Tibial artery (tissue), 4 donors: ENCODE measurements around the gene SUGCT.
A peak's percentile ranks its signal among the peaks of the same experiment; 100 is the strongest.

Experiments used
- DNase-seq, 2 donors: peaks; one replicate each; pipeline ENCODE4 v3.0.0-alpha.2; 2019
- H3K27ac ChIP-seq, 2 donors: fragments of 200-600 bp; sonication (generic) in 1 of 2; 1 replicate in 1 of 2; 2 replicates in 1 of 2; pipeline ENCODE4 v1.5.1; 2018 to 2019; ENCODE audit warnings: mild to moderate bottlenecking in 1 of 2
- H3K27me3 ChIP-seq, 2 donors: fragments of 200-600 bp; sonication (generic) in 1 of 2; one replicate each; pipeline versions ENCODE4 v1.5.1 to v1.6.0; 2016 to 2019
- H3K36me3 ChIP-seq, 3 donors: fragments of 200-600 bp; sonication (generic) in 2 of 3; one replicate each; pipeline ENCODE4 v1.5.1; 2016 to 2019; ENCODE audit warnings: mild to moderate bottlenecking in 2 of 3
- H3K4me1 ChIP-seq, 4 donors: fragments of 200-600 bp; sonication (generic) in 2 of 4; 1 replicate in 3 of 4; 2 replicates in 1 of 4; pipeline ENCODE4 v1.5.1; 2016 to 2019
- H3K4me3 ChIP-seq, 2 donors: fragments of 200-600 bp; sonication (generic) in 1 of 2; 1 replicate in 1 of 2; 2 replicates in 1 of 2; pipeline ENCODE4 v1.5.1; 2018 to 2019; ENCODE audit warnings: mild to moderate bottlenecking in 2 of 2
- H3K9me3 ChIP-seq, 3 donors: fragments of 200-600 bp; sonication (generic) in 1 of 3; one replicate each; pipeline ENCODE4 v1.5.1; 2016 to 2019
- CTCF ChIP-seq, 2 experiments: fragments of 200-600 bp in 1 of 2; fragments of 450-650 bp in 1 of 2; IDR thresholded peaks; one replicate each; pipeline ENCODE4 v1.5.1; 2017 to 2019; ENCODE audit warnings: antibody characterized with exemption in 2 of 2, mild to moderate bottlenecking in 1 of 2, moderate library complexity in 1 of 2
- intact Hi-C: fragments of 100-400 bp; cut with DNase I; formaldehyde crosslinking; loops from one replicate; pipeline ENCODE4 v1.15.0; 2023; ENCODE audit warnings: low total_unique reads

Gene SUGCT

GRCh38 chr7:40182452-40182851 lies 47.6 kb downstream of the SUGCT start:
- TF ChIP-seq CTCF (IDR thresholded peaks at IDR 0.05), result no peak
- intact Hi-C loops, result no loop called here
- Histone ChIP-seq H3K27me3 (no peaks in the 10 kb centered on the region), H3K36me3 (peaks cover 0 to 6% (median 0%) of the 10 kb centered on the region in 3 donors), H3K27ac (no peak overlapping the region), H3K9me3 (no peaks in the 10 kb centered on the region), H3K4me1 (no peaks in the 10 kb centered on the region), H3K4me3 (no peak overlapping the region)
- DNase-seq, result no peak

GRCh38 chr7:40186586-40186985 lies 51.8 kb downstream of the SUGCT start:
- H3K36me3 ChIP-seq, result peaks cover 0 to 6% (median 0%) of the 10 kb centered on the region in 3 donors
- DNase-seq, result no peak
- no peak overlapping the region for H3K4me3 ChIP-seq
- H3K27ac ChIP-seq, result no peak overlapping the region
- no peaks in the 10 kb centered on the region for H3K27me3 ChIP-seq
- H3K9me3 ChIP-seq, result no peaks in the 10 kb centered on the region
- intact Hi-C loops, result no loop called here
- no peaks in the 10 kb centered on the region for H3K4me1 ChIP-seq
- no peak for TF ChIP-seq CTCF (IDR thresholded peaks at IDR 0.05)

GRCh38 chr7:40192036-40192435 lies 57.2 kb downstream of the SUGCT start:
- Histone ChIP-seq H3K9me3 (no peaks in the 10 kb centered on the region), H3K4me1 (no peaks in the 10 kb centered on the region), H3K27me3 (no peaks in the 10 kb centered on the region), H3K27ac (no peak overlapping the region), H3K4me3 (no peak overlapping the region), H3K36me3 (no peaks in the 10 kb centered on the region)
- intact Hi-C loops, result no loop called here
- DNase-seq, result no peak
- no peak for TF ChIP-seq CTCF (IDR thresholded peaks at IDR 0.05)

- intact Hi-C loops, result no loop called here
- H3K36me3 ChIP-seq, result no peaks in the 10 kb centered on the region
- H3K9me3 ChIP-seq, result no peaks in the 10 kb centered on the region
- H3K4me3 ChIP-seq, result no peak overlapping the region
- peaks cover 0 to 14% (median 4%) of the 10 kb centered on the region in 4 donors for H3K4me1 ChIP-seq
- DNase-seq, result no peak
- no peak for TF ChIP-seq CTCF (IDR thresholded peaks at IDR 0.05)
- no peaks in the 10 kb centered on the region for H3K27me3 ChIP-seq
- peak overlapping the region in 1 of 2 donors; percentile 34 for H3K27ac ChIP-seq
Observed at GRCh38 chr7:40194745-40195144, 59.9 kb downstream of the SUGCT start.

GRCh38 chr7:40197527-40197926 lies 62.7 kb downstream of the SUGCT start:
- H3K36me3 ChIP-seq, result no peaks in the 10 kb centered on the region
- TF ChIP-seq CTCF (IDR thresholded peaks at IDR 0.05), result no peak
- intact Hi-C loops, result no loop called here
- no peak overlapping the region for H3K27ac ChIP-seq
- H3K9me3 ChIP-seq, result no peaks in the 10 kb centered on the region
- H3K4me1 ChIP-seq, result peaks cover 0 to 38% (median 7%) of the 10 kb centered on the region in 4 donors
- H3K27me3 ChIP-seq, result no peaks in the 10 kb centered on the region
- no peak for DNase-seq
- no peak overlapping the region for H3K4me3 ChIP-seq
